ENCODE measurements around the gene FGFBP1. TPM values are rescaled to one million over a fixed set of nuclear protein-coding genes. Genes with fewer than 3 reads are reported as not detected.

FGFBP1 gene
- not detected for polyA plus RNA-seq (2012; ENCODE audit: insufficient read depth, insufficient read length)

DNA sequence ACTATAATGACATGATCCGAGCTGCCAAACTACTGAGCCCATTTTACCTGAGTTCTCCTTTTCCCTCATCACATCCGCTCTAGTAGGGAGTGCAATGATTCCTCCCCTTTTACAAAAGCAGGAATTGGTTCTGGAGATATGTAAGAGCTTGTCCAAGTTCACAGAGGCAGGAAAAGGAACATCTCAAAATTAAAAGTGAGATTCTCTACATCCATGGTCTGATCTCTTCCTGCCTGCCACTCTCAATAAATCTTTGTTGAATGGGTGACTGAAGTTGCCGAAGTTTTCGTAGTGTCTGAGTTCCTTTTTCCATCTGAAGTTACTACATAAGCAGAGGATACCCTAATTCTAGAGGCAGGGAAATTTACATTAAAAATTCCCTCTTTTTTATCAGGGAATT, at the start of gene FGFBP1:
Gene FGFBP1 (minus strand): TSS at position 101 of the 400 bp plus-strand sequence. CDS start 2,108 bp downstream, outside the sequence.
- no peak for DNase-seq (ENCODE audit: low read depth, low spot score)
- no peak within 1 kb of the TSS for H3K4me3 ChIP-seq (ENCODE audit: low read length)

- DNase-seq (ENCODE audit: low read depth, low spot score), result peak; percentile 48
- no peak overlapping the region for H3K4me3 ChIP-seq (ENCODE audit: low read length)
Measured at GRCh38 chr4:15988222-15988621, 49.7 kb upstream of the FGFBP1 start.

- DNase-seq (ENCODE audit: low read depth, low spot score), result no peak
- no peak overlapping the region for H3K4me3 ChIP-seq (ENCODE audit: low read length)
Measured at GRCh38 chr4:15986907-15987306, 48.4 kb upstream of the FGFBP1 start.

- DNase-seq (ENCODE audit: low read depth, low spot score), result no peak
- no peak overlapping the region for H3K4me3 ChIP-seq (ENCODE audit: low read length)
Measured at GRCh38 chr4:15983610-15984009, 45.1 kb upstream of the FGFBP1 start.

DNA sequence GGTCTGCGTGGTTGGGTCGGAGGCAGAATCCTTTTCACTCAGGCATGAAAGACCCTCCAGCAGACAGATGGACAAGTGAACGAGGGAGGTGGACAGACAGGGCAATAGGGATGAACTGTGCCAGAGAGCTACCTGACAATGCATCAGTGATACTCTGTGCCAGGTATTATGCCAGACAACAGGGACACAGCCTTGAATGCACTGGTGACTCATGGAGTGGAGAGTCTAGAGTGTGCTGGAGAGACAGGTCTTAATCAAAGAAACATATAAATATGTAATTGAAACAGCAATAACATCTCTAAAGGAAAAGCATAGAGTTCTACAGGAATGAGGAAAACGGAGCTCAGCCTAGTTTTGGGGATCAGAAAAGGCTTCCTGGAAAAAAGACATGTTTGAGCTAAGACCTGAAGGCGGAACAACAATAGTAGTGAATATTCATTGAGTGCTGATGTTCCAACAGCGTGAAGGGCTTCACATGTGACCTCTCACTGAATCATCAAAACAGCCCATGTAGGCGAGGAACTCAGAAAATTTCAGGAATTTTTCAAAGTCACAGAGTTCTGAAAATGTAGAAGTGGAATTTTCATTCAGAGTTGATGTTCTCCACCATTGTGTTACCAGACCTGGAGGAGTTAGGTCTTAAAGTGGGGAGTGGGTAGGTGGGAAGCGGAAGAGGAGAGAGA, 44.4 kb upstream of the FGFBP1 start:
- DNase-seq (ENCODE audit: low read depth, low spot score), result no peak
- H3K4me3 ChIP-seq (ENCODE audit: low read length), result no peak overlapping the region

GRCh38 chr4:15976456-15977447, 38.2 kb upstream of the FGFBP1 start:
- H3K4me3 ChIP-seq (ENCODE audit: low read length), result no peak overlapping the region
- no peak for DNase-seq (ENCODE audit: low read depth, low spot score)

DNA sequence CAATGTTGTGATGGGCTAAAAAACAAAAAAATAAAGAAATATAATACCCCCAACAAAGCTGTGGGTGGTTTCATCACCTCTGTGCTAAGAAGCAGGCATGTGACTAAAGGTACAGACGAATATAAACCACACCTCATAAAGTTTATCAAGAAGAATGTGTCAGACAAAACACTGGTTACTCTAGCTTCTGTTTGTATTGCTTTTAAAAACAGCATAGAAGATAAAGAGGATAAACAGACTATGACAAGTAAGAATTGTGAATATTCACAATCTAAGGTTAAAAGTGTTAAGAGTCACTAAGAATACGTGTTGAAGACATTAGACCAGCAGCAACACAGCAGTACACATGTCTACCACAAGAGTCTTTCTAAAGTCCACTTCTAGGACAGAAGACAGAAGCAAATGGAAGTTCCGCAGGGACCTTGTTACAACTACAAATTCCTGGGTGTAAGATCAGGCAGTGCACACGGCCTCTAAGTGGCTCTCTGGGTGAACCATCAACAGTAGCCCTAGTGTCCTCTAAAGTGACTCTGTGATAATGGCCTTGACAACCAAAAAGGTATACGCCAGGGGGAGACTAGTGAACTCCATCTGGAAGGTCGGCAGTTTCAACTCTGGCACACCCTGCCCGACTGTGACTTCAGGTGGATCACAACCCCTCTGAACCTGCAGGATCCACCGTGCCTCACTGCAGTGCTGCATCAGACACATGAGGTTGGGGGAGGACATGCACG, 32.7 kb upstream of the FGFBP1 start:
- H3K4me3 ChIP-seq (ENCODE audit: low read length), result no peak overlapping the region
- DNase-seq (ENCODE audit: low read depth, low spot score), result no peak

- H3K4me3 ChIP-seq (ENCODE audit: low read length), result no peak overlapping the region
- no peak for DNase-seq (ENCODE audit: low read depth, low spot score)
Measured at GRCh38 chr4:15968551-15969300, 30.2 kb upstream of the FGFBP1 start.

GRCh38 chr4:15965325-15965724, 26.8 kb upstream of the FGFBP1 start:
- H3K4me3 ChIP-seq (ENCODE audit: low read length), result no peak overlapping the region
- DNase-seq (ENCODE audit: low read depth, low spot score), result no peak

DNA sequence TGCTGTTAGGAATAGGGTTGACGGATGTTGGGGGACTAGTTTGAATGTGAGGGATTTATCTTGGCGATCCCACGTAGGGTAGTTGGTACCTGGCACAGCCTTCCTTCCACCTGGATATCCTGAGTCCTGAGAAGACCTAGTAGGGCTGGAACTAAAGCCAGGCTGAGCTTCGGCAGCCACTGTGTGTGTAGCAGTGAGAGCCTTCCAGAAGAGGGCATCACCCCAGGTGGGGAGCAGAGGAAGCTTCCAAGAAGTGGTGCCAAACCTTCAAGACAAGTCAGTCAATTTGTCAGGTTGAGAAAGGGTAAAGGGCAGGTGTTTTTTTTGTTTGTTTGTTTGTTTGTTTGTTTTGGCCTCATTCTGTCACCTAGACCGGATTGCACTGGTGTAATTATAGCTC, 25.6 kb upstream of the FGFBP1 start:
- no peak for DNase-seq (ENCODE audit: low read depth, low spot score)
- H3K4me3 ChIP-seq (ENCODE audit: low read length), result no peak overlapping the region

DNA sequence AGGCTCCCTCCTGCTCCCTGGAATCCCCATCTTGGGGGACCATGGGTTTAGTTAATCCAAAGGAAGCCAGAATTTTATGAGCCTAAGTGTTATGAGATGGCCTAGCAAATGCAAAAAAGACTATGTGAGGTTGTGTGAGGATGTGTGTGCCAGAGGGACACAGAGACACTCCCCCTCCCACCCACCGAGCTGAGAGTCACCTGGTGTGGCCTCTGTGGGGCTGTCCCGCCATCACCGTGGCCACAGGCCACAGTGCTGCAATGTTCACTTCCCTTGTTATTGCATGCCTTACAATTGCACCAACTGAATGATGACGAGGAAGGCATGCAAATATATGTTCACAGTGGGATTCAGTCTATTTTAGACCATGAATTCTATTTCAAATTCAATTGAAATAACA, 25.0 kb upstream of the FGFBP1 start:
- H3K4me3 ChIP-seq (ENCODE audit: low read length), result no peak overlapping the region
- DNase-seq (ENCODE audit: low read depth, low spot score), result no peak

DNA sequence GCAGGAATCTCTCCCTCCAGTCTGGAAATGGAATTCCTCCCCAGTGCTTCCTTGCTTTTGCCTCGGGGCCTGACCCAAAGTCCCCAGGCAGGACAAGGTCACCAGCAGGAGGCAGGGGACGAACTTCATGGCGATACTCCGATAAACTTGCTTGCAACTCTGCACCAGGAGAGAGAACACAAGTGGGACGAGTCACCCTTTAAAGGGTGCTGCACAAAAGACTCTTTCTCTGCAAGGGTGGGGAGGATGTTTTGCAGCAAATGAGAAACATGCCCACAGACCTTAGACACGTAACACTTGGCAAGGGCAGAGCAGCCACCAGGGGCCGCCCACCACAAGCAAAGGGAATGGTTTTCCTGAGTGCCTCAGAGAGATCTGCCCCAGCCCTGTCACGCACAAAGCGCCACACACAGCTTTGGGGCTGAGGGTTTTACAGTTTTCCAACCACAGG, 24.5 kb upstream of the FGFBP1 start, which contains the start of gene FGFBP2:
Gene FGFBP2 (minus strand): TSS at position 175 of the 451 bp plus-strand sequence. CDS start 46 bp downstream, at position 129.
- no peak within 1 kb of the TSS for H3K4me3 ChIP-seq (ENCODE audit: low read length)
- DNase-seq (ENCODE audit: low read depth, low spot score), result peak; percentile 68

DNA sequence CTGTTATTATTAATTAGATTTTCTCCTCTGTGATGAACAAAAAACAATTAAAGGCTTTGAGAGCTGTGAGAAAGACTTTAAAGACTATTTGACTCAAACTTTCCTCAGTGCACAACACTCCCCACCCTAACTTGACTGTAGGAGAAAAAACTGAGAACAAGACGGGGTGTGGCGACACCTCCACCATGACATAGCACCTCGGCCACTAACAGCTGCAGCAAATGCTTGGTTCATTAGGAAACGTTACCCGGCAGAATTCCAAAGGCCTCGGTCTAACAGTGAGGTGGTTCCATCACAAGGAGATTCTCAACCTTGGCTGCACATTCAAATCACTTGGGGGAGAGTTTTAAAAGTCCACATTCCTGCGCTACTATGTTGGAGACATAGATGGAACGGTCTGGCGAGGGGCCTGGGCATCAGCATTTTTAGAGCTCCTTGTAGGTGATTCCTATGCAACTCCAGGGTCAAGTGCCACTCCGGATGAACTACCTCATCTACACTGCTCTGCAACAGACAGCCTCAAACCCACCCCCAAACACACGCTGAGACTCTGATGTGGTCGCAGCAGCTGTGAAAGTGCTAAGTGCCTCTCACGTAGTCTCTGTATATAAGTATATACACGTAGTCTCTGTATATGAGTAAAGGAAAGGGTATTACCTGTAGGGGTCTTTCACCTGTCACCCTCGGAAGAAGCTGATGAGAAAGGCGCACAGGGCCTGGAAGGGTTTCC, 23.4 kb upstream of the FGFBP1 start:
- no peak overlapping the region for H3K4me3 ChIP-seq (ENCODE audit: low read length)
- DNase-seq (ENCODE audit: low read depth, low spot score), result peak; percentile 80

DNA sequence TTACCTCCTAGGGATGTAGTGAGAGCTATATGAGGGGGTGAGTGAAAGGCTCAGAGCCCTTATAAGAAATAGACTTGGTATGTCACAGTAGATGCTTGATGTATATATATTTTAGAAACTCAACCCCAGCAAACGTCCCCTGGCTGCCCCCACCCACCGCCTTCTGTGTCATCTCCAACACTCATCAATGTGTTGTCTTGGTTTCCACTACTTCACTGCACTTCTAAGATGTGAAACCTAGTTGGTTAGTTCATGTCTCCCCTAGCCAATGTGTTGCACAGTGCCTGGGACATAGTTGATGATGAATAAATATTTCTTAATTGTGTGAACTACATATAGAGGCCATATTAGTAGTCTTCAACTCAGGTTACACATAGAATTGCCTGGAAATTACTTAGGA, 20.0 kb upstream of the FGFBP1 start:
- DNase-seq (ENCODE audit: low read depth, low spot score), result no peak
- no peak overlapping the region for H3K4me3 ChIP-seq (ENCODE audit: low read length)

DNA sequence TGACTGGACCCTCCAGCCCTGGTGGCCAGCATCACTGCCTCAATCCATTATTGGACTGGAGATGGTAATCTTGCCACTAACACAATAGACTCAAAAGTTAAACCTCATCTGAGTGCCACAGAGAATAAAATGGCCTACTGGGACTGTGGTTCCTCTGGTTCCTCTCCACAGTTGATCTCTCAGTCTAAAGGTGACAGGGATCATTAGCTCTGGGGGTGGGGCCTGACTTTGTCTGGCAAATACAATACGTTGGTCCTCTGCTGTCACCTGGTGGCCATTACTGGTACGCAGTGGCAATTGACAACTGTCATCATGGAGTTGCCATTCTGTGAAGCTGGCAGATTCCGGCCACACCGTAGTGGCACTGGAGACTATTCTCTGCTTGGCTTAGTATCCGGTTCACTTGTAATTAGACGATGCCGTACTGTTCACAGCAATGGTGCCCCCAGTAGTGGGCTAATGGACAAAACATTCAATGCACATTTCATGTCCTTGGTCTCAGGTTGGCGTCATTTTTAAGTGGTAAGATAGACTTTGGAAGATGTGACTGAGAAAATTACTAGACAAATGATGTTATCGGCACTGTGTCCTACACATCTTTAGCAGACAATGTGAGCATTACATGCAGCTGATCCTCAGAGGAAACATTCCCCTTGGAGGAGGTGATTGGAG, 17.8 kb upstream of the FGFBP1 start:
- no peak overlapping the region for H3K4me3 ChIP-seq (ENCODE audit: low read length)
- DNase-seq (ENCODE audit: low read depth, low spot score), result peak; percentile 75

- no peak for DNase-seq (ENCODE audit: low read depth, low spot score)
- no peak overlapping the region for H3K4me3 ChIP-seq (ENCODE audit: low read length)
Measured at GRCh38 chr4:15955670-15956069, 17.1 kb upstream of the FGFBP1 start.

GRCh38 chr4:15953625-15954024, 15.1 kb upstream of the FGFBP1 start:
- H3K4me3 ChIP-seq (ENCODE audit: low read length), result no peak overlapping the region
- DNase-seq (ENCODE audit: low read depth, low spot score), result no peak

Measured in Jurkat, Clone E6-1 (cell line).